K562 (cell line): ENCODE results near the gene PCDH1. TPM values are rescaled to one million over a fixed set of nuclear protein-coding genes. Genes with fewer than 3 reads are reported as not detected.

ENCODE experiments used
- ATAC-seq: fragments of 200-7000 bp; cut with Tn5 transposase; 3 replicates; pipeline ENCODE4 v1.9.1; 2020; ENCODE audit warnings: moderate library complexity
- BruUV-seq: library from RNA; stranded (reverse); fragments of 400-500 nt; replicated peaks from 2 replicates; lab custom pipeline; 2021; lab: Mats Ljungman, UMichigan
- CTCF ChIA-PET: fragments of 300-600 bp; formaldehyde crosslinking; extraction: SDS; loops from one replicate; lab custom pipeline; 2021; ENCODE audit warnings: low intra/inter-chr PET ratio; lab: Yijun Ruan, JAX
- POLR2A ChIA-PET: fragments of 300-600, 350-650 bp; sonication (Branson Sonifier 250); formaldehyde crosslinking; extraction: SDS; loops from one replicate; lab custom pipeline; 2021; ENCODE audit warnings: antibody characterized with exemption, inconsistent platforms; lab: Yijun Ruan, JAX
- DNase-seq, 4 experiments: peaks; one replicate each; pipeline versions ENCODE4 v3.0.0 to v3.0.0-alpha.2; 2011 to 2018; ENCODE audit warnings: low spot score in 3 of 4, mixed read lengths in 3 of 4; ENCODE audit errors: extremely low read depth in 1 of 4
- FAIRE-seq: peaks from 2 replicates; lab custom pipeline; 2011; peaks lifted over from hg19 to GRCh38; lab: Jason Lieb, UNC
- H2AFZ ChIP-seq: 2 replicates; pipeline ENCODE4 v1.6.0; 2011; ENCODE audit warnings: low read depth, low read length, control low read depth, inconsistent platforms
- H3K27ac ChIP-seq: fragments of 200-600 bp; 3 replicates; pipeline ENCODE4 v1.8.0; 2011; ENCODE audit warnings: low read depth, mild to moderate bottlenecking, control low read depth, inconsistent platforms, low read length, moderate library complexity, mixed read lengths; ENCODE audit errors: extremely low read depth
- H3K27me3 ChIP-seq, 2 experiments: fragments of 300-600 bp in 1 of 2; 2 replicates in 1 of 2; 3 replicates in 1 of 2; pipeline versions ENCODE4 v1.6.0 to v1.8.0; 2011; ENCODE audit warnings: inconsistent platforms in 2 of 2, low read length in 2 of 2, mild to moderate bottlenecking in 1 of 2, mixed read lengths in 1 of 2, moderate library complexity in 1 of 2; ENCODE audit not compliant: control insufficient read depth in 2 of 2, insufficient read depth in 2 of 2
- H3K36me3 ChIP-seq: fragments of 300-600 bp; 3 replicates; pipeline ENCODE4 v1.8.0; 2011; ENCODE audit warnings: mild to moderate bottlenecking, low read length, inconsistent platforms; ENCODE audit not compliant: control insufficient read depth, insufficient read depth
- H3K4me1 ChIP-seq, 2 experiments: fragments of 200-600 bp in 1 of 2; replicated peaks in 1 of 2; 2 replicates in 1 of 2; 3 replicates in 1 of 2; pipeline versions ENCODE4 v1.5.1 to v1.8.0; 2011; ENCODE audit warnings: inconsistent platforms in 2 of 2, low read length in 2 of 2, mild to moderate bottlenecking in 1 of 2, mixed read lengths in 1 of 2, moderate library complexity in 1 of 2; ENCODE audit not compliant: control insufficient read depth in 2 of 2, insufficient read depth in 2 of 2
- H3K4me2 ChIP-seq: 2 replicates; pipeline ENCODE4 v1.6.1; 2011; ENCODE audit warnings: low read length, control low read depth, inconsistent platforms, mixed read lengths; ENCODE audit not compliant: insufficient read depth
- H3K4me3 ChIP-seq: fragments of 200-600 bp; sonication (generic), shearing (Covaris generic); 2 replicates; pipeline ENCODE4 v1.5.1; 2016; ENCODE audit warnings: control low read depth, inconsistent platforms
- H3K79me2 ChIP-seq: fragments of 200-600 bp; 3 replicates; pipeline ENCODE4 v1.8.0; 2011; ENCODE audit warnings: low read length, inconsistent platforms; ENCODE audit not compliant: control insufficient read depth, insufficient read depth
- H3K9ac ChIP-seq, 2 experiments: 2 replicates each; pipeline versions ENCODE4 v1.6.0 to v1.6.1; 2011; ENCODE audit warnings: low read depth in 2 of 2, low read length in 2 of 2, control low read depth in 1 of 2, inconsistent platforms in 1 of 2, mild to moderate bottlenecking in 1 of 2, mixed read lengths in 1 of 2; ENCODE audit not compliant: insufficient read depth in 1 of 2
- H3K9me1 ChIP-seq: one replicate; pipeline ENCODE4 v1.6.0; 2011; ENCODE audit warnings: inconsistent platforms, mild to moderate bottlenecking, low read length, moderate library complexity; ENCODE audit not compliant: control insufficient read depth, insufficient read depth
- H3K9me3 ChIP-seq: replicated peaks from 2 replicates; pipeline ENCODE4 v1.5.1; 2011; ENCODE audit warnings: low read depth, low read length, inconsistent platforms; ENCODE audit not compliant: control insufficient read depth, insufficient read depth
- H4K20me1 ChIP-seq: replicated peaks from 2 replicates; pipeline ENCODE4 v1.6.1; 2011; ENCODE audit warnings: low read length, inconsistent platforms, mixed read lengths; ENCODE audit not compliant: control insufficient read depth, insufficient read depth
- POU5F1 ChIP-seq: fragments of 150-350 bp; IDR thresholded peaks from 2 replicates; pipeline ENCODE4 v1.6.1; 2014; ENCODE audit warnings: borderline replicate concordance, low read length, low read depth, mild to moderate bottlenecking; ENCODE audit not compliant: partially characterized antibody
- RBM14 ChIP-seq: fragments of 200-400 bp; formaldehyde crosslinking; IDR thresholded peaks from 2 replicates; pipeline ENCODE4 v1.6.1; 2018; ENCODE audit warnings: low read depth, mild to moderate bottlenecking, low read length, moderate library complexity, borderline replicate concordance; ENCODE audit not compliant: insufficient read depth
- RBM22 ChIP-seq: fragments of 200-400 bp; formaldehyde crosslinking; IDR thresholded peaks from 2 replicates; pipeline ENCODE4 v1.6.1; 2018; ENCODE audit warnings: low read length, low read depth; ENCODE audit not compliant: poor library complexity, severe bottlenecking
- RFX5 ChIP-seq: IDR thresholded peaks from 2 replicates; pipeline ENCODE4 v1.6.1; 2011; ENCODE audit warnings: low read depth, mild to moderate bottlenecking, improper control_type of control experiment, low read length
- RHOXF2B ChIP-seq: fragments of 250-450 bp; sonication (Bioruptor Pico); conservative IDR thresholded peaks from 2 replicates; pipeline ENCODE4 v1.5.1; 2021
- SAP30 ChIP-seq: fragments of 200-600 bp; sonication (generic); IDR thresholded peaks from 2 replicates; pipeline ENCODE4 v1.6.1; 2012; ENCODE audit warnings: borderline replicate concordance, low read depth, mild to moderate bottlenecking, moderate library complexity, low read length, control low read depth, inconsistent platforms; ENCODE audit not compliant: insufficient read depth, poor library complexity, severe bottlenecking
- SFPQ ChIP-seq: fragments of 200-400 bp; formaldehyde crosslinking; IDR thresholded peaks from 2 replicates; pipeline ENCODE4 v1.6.1; 2017; ENCODE audit warnings: mild to moderate bottlenecking, low read depth, low read length, moderate library complexity
- SMARCB1 ChIP-seq: IDR thresholded peaks from 2 replicates; pipeline ENCODE4 v1.6.1; 2011; ENCODE audit warnings: improper control_type of control experiment, low read depth; ENCODE audit not compliant: insufficient read length
- STAG1 ChIP-seq: sonication (generic); formaldehyde crosslinking; IDR thresholded peaks from 2 replicates; pipeline ENCODE4 v1.5.0; 2020; ENCODE audit warnings: missing genetic modification reagents, borderline replicate concordance
- ZBTB43 ChIP-seq: sonication (generic); formaldehyde crosslinking; IDR thresholded peaks from 2 replicates; pipeline ENCODE4 v1.8.0; 2023; ENCODE audit warnings: mild to moderate bottlenecking, missing genetic modification reagents
- ZBTB9 ChIP-seq: fragments of 450-650 bp; formaldehyde crosslinking; IDR thresholded peaks from 2 replicates; pipeline ENCODE4 v1.4.0; 2020; ENCODE audit warnings: mild to moderate bottlenecking, moderate library complexity
- ZNF57 ChIP-seq: fragments of 450-650 bp; formaldehyde crosslinking; IDR thresholded peaks from 2 replicates; pipeline ENCODE4 v1.4.0; 2020; ENCODE audit warnings: mild to moderate bottlenecking, moderate library complexity
- ZNF699 ChIP-seq: fragments of 250-450 bp; sonication (Bioruptor Pico); IDR thresholded peaks from 2 replicates; pipeline ENCODE4 v1.8.0; 2021; ENCODE audit warnings: mild to moderate bottlenecking, moderate library complexity; ENCODE audit not compliant: insufficient replicate concordance
- ZSCAN32 ChIP-seq: fragments of 450-650 bp; formaldehyde crosslinking; IDR thresholded peaks from 2 replicates; pipeline ENCODE4 v1.4.0; 2020; ENCODE audit warnings: mild to moderate bottlenecking, moderate library complexity
- WGBS: fragments of 100-300 bp; shearing (Covaris generic); methylation state at CpG from one replicate; pipeline ENCODE4 v1.1.6; 2016; ENCODE audit warnings: low coverage, mixed read lengths; ENCODE audit not compliant: insufficient coverage; ENCODE audit errors: missing lambda C conversion rate; 5-methylcytosine and 5-hydroxymethylcytosine counted together
- in situ Hi-C: fragments of 300-500 bp; cut with MboI; formaldehyde crosslinking; loops from 4 replicates; pipeline ENCODE4 v1.15.0; 2018; ENCODE audit warnings: inconsistent platforms, mixed read lengths
- intact Hi-C: fragments of 100-400 bp; cut with micrococcal nuclease; formaldehyde crosslinking; loops from 2 replicates; pipeline ENCODE4 v1.14.2; 2022
- polyA plus RNA-seq, 8 experiments: library from polyadenylated mRNA; depleted of rRNA in 4 of 8; stranded (reverse) in 5 of 8; unstranded in 3 of 8; fragments of >200 nt; fragmentation: Nextera tagmentation in 2 of 8; fragmentation: Illumina TruSeq in 1 of 8; extraction: Ambion mirVana in 2 of 8; extraction: Trizol in 1 of 8; gene quantifications; 2 replicates each; pipeline versions ENCODE4 v1.2.1 to v1.2.3, GENCODE V29; 2011 to 2014; ENCODE audit warnings: inconsistent platforms in 1 of 8, missing spikeins in 1 of 8
- total RNA-seq, 7 experiments: library from RNA; depleted of rRNA in 6 of 7; stranded (reverse); fragments of >200 nt in 6 of 7; fragmentation: Illumina TruSeq in 2 of 7; extraction: Trizol in 2 of 7; gene quantifications; 2 replicates each; pipeline versions ENCODE4 v1.2.1 to v1.2.3, GENCODE V29; 2011 to 2021; ENCODE audit warnings: low replicate concordance in 1 of 7

PCDH1 gene
- total and polyA plus RNA-seq, 9 of the 15 experiments (the other 6 are each of a cell fraction or from before 2014, with no cell fraction given): 0.11 to 3.6 (median 1.9) TPM; not detected in 1

- TF ChIP-seq SAP30 (no peak), ZNF699 (CRISPR knock-in tag) (no peak), RFX5 (no peak), ZBTB9 (CRISPR knock-in tag) (peak; percentile 79), STAG1 (CRISPR knock-in tag) (no peak), ZSCAN32 (CRISPR knock-in tag) (no peak), RBM22 (no peak)
These were observed 14.5 kb downstream of the PCDH1 start (continued) for GRCh38 chr5:141863569-141864178.

- peaks cover 18 to 76% of the 10 kb centered on the region in 2 experiments for H3K27me3 ChIP-seq
- H3K9me1 ChIP-seq: no peaks in the 10 kb centered on the region
- no peaks in the 10 kb centered on the region; a peak in 2 of 5 replicates for H3K4me1 ChIP-seq
- DNase-seq (no peak), ATAC-seq (no peak), FAIRE-seq (no peak)
- H3K4me2 ChIP-seq: no peak overlapping the region
- peaks cover 23% of the 10 kb centered on the region; the same call in 1 of the 2 replicates for H4K20me1 ChIP-seq
- intact Hi-C loops (no loop called here), in situ Hi-C loops (no loop called here)
- no TSS peak for BruUV-seq
- CTCF ChIA-PET: no interaction called here
- no peak overlapping the region for H3K27ac ChIP-seq
- POLR2A ChIA-PET: no interaction called here
- WGBS: 12% methylated on average over 15 of the region's 16 CpGs
- no peaks in the 10 kb centered on the region for H3K79me2 ChIP-seq
- no peak overlapping the region for H3K9ac ChIP-seq
- no peaks in the 10 kb centered on the region for H3K36me3 ChIP-seq
- no peak overlapping the region for H2AFZ ChIP-seq
- no peak overlapping the region for H3K4me3 ChIP-seq
- H3K9me3 ChIP-seq: no peaks in the 10 kb centered on the region
- no peak for TF ChIP-seq RHOXF2B (CRISPR knock-in tag)
- TF ChIP-seq POU5F1: no peak
- TF ChIP-seq SMARCB1: no peak
- TF ChIP-seq RBM22: no peak
- TF ChIP-seq RBM14: no peak
- TF ChIP-seq ZNF57 (CRISPR knock-in tag): no peak
- TF ChIP-seq ZBTB43 (CRISPR knock-in tag): no peak
- no peak for TF ChIP-seq SFPQ
These were observed 15.2 kb downstream of the PCDH1 start for GRCh38 chr5:141862936-141863543.
